ENCODE results near the gene DFFB. TPM values are rescaled to one million over a fixed set of nuclear protein-coding genes. Genes with fewer than 3 reads are reported as not detected.
A peak's percentile ranks its signal among the peaks of the same experiment; 100 is the strongest.

Gene DFFB
- total and polyA plus RNA-seq, 4 donors: 6.9 to 15.4 (median 7.8) TPM

- Histone ChIP-seq H3K27me3 (ENCODE audit: control insufficient read depth, insufficient read depth, low read length) (no peaks in the 10 kb centered on the region), H3K27ac (ENCODE audit: low read depth, low read length) (no peak overlapping the region), H3K4me3 (ENCODE audit: low read depth, low read length) (no peak overlapping the region), H3K36me3 (ENCODE audit: control insufficient read depth, insufficient read depth, low read length) (no peaks in the 10 kb centered on the region), H3K4me1 (ENCODE audit: control insufficient read depth, insufficient read depth, low read length) (peaks cover 22% of the 10 kb centered on the region), H3K9me3 (ENCODE audit: control insufficient read depth, insufficient read depth, low read length) (no peaks in the 10 kb centered on the region)
- WGBS (ENCODE audit: insufficient coverage): 60% methylated on average over 2 of the region's 4 CpGs
- DNase-seq (ENCODE audit: low read depth in 4 of 6, low spot score in 6 of 6): no peak
Observed at GRCh38 chr1:3904843-3905185, 47.5 kb downstream of the DFFB start.

- Histone ChIP-seq H3K36me3 (ENCODE audit: control insufficient read depth, insufficient read depth, low read length) (no peaks in the 10 kb centered on the region), H3K27me3 (ENCODE audit: control insufficient read depth, insufficient read depth, low read length) (peaks cover under 1% of the 10 kb centered on the region), H3K9me3 (ENCODE audit: control insufficient read depth, insufficient read depth, low read length) (no peaks in the 10 kb centered on the region), H3K4me3 (ENCODE audit: low read depth, low read length) (no peak overlapping the region), H3K4me1 (ENCODE audit: control insufficient read depth, insufficient read depth, low read length) (peaks cover 28% of the 10 kb centered on the region), H3K27ac (ENCODE audit: low read depth, low read length) (no peak overlapping the region)
- WGBS (ENCODE audit: insufficient coverage): 90% methylated on average over 19 of the region's 19 CpGs
- no peak for DNase-seq (ENCODE audit: low read depth in 4 of 6, low spot score in 6 of 6)
Observed at GRCh38 chr1:3905266-3905952, 48.1 kb downstream of the DFFB start.

GRCh38 chr1:3905953-3906671 is 48.8 kb downstream of the DFFB start:
- Histone ChIP-seq H3K9me3 (ENCODE audit: control insufficient read depth, insufficient read depth, low read length) (no peaks in the 10 kb centered on the region), H3K4me3 (ENCODE audit: low read depth, low read length) (no peak overlapping the region), H3K4me1 (ENCODE audit: control insufficient read depth, insufficient read depth, low read length) (peaks cover 32% of the 10 kb centered on the region), H3K27me3 (ENCODE audit: control insufficient read depth, insufficient read depth, low read length) (peaks cover 6% of the 10 kb centered on the region), H3K36me3 (ENCODE audit: control insufficient read depth, insufficient read depth, low read length) (no peaks in the 10 kb centered on the region), H3K27ac (ENCODE audit: low read depth, low read length) (no peak overlapping the region)
- 83% methylated on average over 15 of the region's 18 CpGs for WGBS (ENCODE audit: insufficient coverage)
- DNase-seq (ENCODE audit: low read depth in 4 of 6, low spot score in 6 of 6): no peak

- peaks cover 33% of the 10 kb centered on the region for H3K4me1 ChIP-seq (ENCODE audit: control insufficient read depth, insufficient read depth, low read length)
Observed at GRCh38 chr1:3906672-3907020, 49.4 kb downstream of the DFFB start.

GRCh38 chr1:3907031-3907534 is 49.8 kb downstream of the DFFB start:
- Histone ChIP-seq H3K27me3 (ENCODE audit: control insufficient read depth, insufficient read depth, low read length) (peaks cover 8% of the 10 kb centered on the region), H3K36me3 (ENCODE audit: control insufficient read depth, insufficient read depth, low read length) (no peaks in the 10 kb centered on the region), H3K27ac (ENCODE audit: low read depth, low read length) (no peak overlapping the region), H3K4me3 (ENCODE audit: low read depth, low read length) (no peak overlapping the region), H3K4me1 (ENCODE audit: control insufficient read depth, insufficient read depth, low read length) (peaks cover 33% of the 10 kb centered on the region), H3K9me3 (ENCODE audit: control insufficient read depth, insufficient read depth, low read length) (no peaks in the 10 kb centered on the region)
- DNase-seq (ENCODE audit: low read depth in 4 of 6, low spot score in 6 of 6): no peak
- WGBS (ENCODE audit: insufficient coverage): 74% methylated on average over 20 of the region's 22 CpGs

More at GRCh38 chr1:3906672-3907020, 49.4 kb downstream of the DFFB start:
- no peak overlapping the region for H3K4me3 ChIP-seq (ENCODE audit: low read depth, low read length)
- WGBS (ENCODE audit: insufficient coverage): 94% methylated on average over 11 of the region's 11 CpGs
- H3K36me3 ChIP-seq (ENCODE audit: control insufficient read depth, insufficient read depth, low read length): no peaks in the 10 kb centered on the region
- no peaks in the 10 kb centered on the region for H3K9me3 ChIP-seq (ENCODE audit: control insufficient read depth, insufficient read depth, low read length)
- DNase-seq (ENCODE audit: low read depth in 4 of 6, low spot score in 6 of 6): no peak
- H3K27me3 ChIP-seq (ENCODE audit: control insufficient read depth, insufficient read depth, low read length): peaks cover 8% of the 10 kb centered on the region
- no peak overlapping the region for H3K27ac ChIP-seq (ENCODE audit: low read depth, low read length)

GRCh38 chr1:3907621-3908165 is 50.4 kb downstream of the DFFB start:
- DNase-seq (ENCODE audit: low read depth in 4 of 6, low spot score in 6 of 6): no peak
- 77% methylated on average over 21 of the region's 22 CpGs for WGBS (ENCODE audit: insufficient coverage)
- Histone ChIP-seq H3K27ac (ENCODE audit: low read depth, low read length) (no peak overlapping the region), H3K9me3 (ENCODE audit: control insufficient read depth, insufficient read depth, low read length) (no peaks in the 10 kb centered on the region), H3K27me3 (ENCODE audit: control insufficient read depth, insufficient read depth, low read length) (peaks cover 8% of the 10 kb centered on the region), H3K4me3 (ENCODE audit: low read depth, low read length) (no peak overlapping the region), H3K36me3 (ENCODE audit: control insufficient read depth, insufficient read depth, low read length) (no peaks in the 10 kb centered on the region), H3K4me1 (ENCODE audit: control insufficient read depth, insufficient read depth, low read length) (peaks cover 31% of the 10 kb centered on the region)

GRCh38 chr1:3908886-3909517 is 51.7 kb downstream of the DFFB start:
- 75% methylated on average over 11 of the region's 17 CpGs for WGBS (ENCODE audit: insufficient coverage)
- H3K36me3 ChIP-seq (ENCODE audit: control insufficient read depth, insufficient read depth, low read length): no peaks in the 10 kb centered on the region
- H3K27ac ChIP-seq (ENCODE audit: low read depth, low read length): no peak overlapping the region
- peaks cover 22% of the 10 kb centered on the region for H3K4me1 ChIP-seq (ENCODE audit: control insufficient read depth, insufficient read depth, low read length)
- H3K9me3 ChIP-seq (ENCODE audit: control insufficient read depth, insufficient read depth, low read length): no peaks in the 10 kb centered on the region
- H3K27me3 ChIP-seq (ENCODE audit: control insufficient read depth, insufficient read depth, low read length): peaks cover 8% of the 10 kb centered on the region
- no peak for DNase-seq (ENCODE audit: low read depth in 4 of 6, low spot score in 6 of 6)
- H3K4me3 ChIP-seq (ENCODE audit: low read depth, low read length): no peak overlapping the region

- WGBS (ENCODE audit: insufficient coverage): 45% methylated on average over 3 of the region's 7 CpGs
- Histone ChIP-seq H3K36me3 (ENCODE audit: control insufficient read depth, insufficient read depth, low read length) (no peaks in the 10 kb centered on the region), H3K27me3 (ENCODE audit: control insufficient read depth, insufficient read depth, low read length) (peaks cover 8% of the 10 kb centered on the region)
Observed at GRCh38 chr1:3909615-3910014, 52.3 kb downstream of the DFFB start.

GRCh38 chr1:3910049-3910731 is 52.9 kb downstream of the DFFB start:
- Histone ChIP-seq H3K27ac (ENCODE audit: low read depth, low read length) (no peak overlapping the region), H3K27me3 (ENCODE audit: control insufficient read depth, insufficient read depth, low read length) (peaks cover 8% of the 10 kb centered on the region), H3K4me3 (ENCODE audit: low read depth, low read length) (no peak overlapping the region), H3K4me1 (ENCODE audit: control insufficient read depth, insufficient read depth, low read length) (peaks cover 22% of the 10 kb centered on the region), H3K36me3 (ENCODE audit: control insufficient read depth, insufficient read depth, low read length) (no peaks in the 10 kb centered on the region), H3K9me3 (ENCODE audit: control insufficient read depth, insufficient read depth, low read length) (no peaks in the 10 kb centered on the region)
- WGBS (ENCODE audit: insufficient coverage): 79% methylated on average over 29 of the region's 30 CpGs
- peak in 1 of 6 donors; percentile 48 for DNase-seq (ENCODE audit: low read depth in 4 of 6, low spot score in 6 of 6)

More at GRCh38 chr1:3909615-3910014, 52.3 kb downstream of the DFFB start:
- Histone ChIP-seq H3K27ac (ENCODE audit: low read depth, low read length) (no peak overlapping the region), H3K4me3 (ENCODE audit: low read depth, low read length) (no peak overlapping the region), H3K9me3 (ENCODE audit: control insufficient read depth, insufficient read depth, low read length) (no peaks in the 10 kb centered on the region), H3K4me1 (ENCODE audit: control insufficient read depth, insufficient read depth, low read length) (peaks cover 22% of the 10 kb centered on the region)
- DNase-seq (ENCODE audit: low read depth in 4 of 6, low spot score in 6 of 6): no peak

Data from spinal cord (tissue), 10 donors.